ENCODE data around the gene MAK. TPM values are rescaled to one million over a fixed set of nuclear protein-coding genes. Genes with fewer than 3 reads are reported as not detected.

MAK gene
- total and polyA plus RNA-seq, 2 of the 13 experiments (the other 11 are each of a cell fraction or from before 2014, with no cell fraction given): 0.04 TPM; not detected in 1

DNA sequence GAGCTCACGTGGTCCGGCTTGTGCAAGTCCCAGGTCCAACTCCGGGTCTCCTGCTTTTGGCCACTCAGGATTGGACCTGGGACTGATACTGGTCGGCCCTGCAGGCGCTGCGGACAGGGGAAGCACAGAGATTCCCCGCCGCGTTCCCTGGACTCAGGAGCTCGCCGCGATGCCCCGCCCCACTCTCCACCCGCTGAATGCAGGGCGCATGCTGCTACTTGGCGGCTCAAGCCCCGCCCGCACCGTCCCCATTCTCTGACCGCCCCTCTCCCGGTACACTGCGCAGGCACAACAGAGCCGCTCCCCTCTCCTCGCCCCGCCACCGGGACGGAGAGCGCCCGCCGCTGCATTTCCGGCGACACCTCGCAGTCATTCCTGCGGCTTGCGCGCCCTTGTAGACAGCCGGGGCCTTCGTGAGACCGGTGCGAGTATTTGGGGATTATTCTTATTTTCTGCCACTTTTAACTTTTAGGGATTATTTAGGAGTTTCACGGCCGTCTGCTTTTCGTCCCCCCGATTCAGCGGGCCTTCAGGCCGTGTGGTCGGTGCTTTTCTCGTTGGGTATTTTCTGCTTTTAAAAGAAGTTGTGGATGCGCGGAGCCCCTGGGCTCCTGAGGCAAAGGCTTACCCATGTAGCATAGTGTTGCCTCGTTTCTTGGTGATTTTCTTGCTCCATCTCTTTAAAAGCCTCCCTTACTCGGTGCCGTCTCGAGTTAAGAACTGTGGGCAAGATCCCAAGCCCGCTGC, 115.3 kb downstream of the MAK start, which contains the start of gene TMEM14C:
Gene TMEM14C, plus strand, starts transcription at position 251 of the 747 bp plus-strand sequence. CDS start 1,544 bp downstream, outside the sequence.
- Histone ChIP-seq H3K4me1 (ENCODE audit: insufficient read depth, low read length) (peaks cover 34% of the 10 kb centered on the region), H4K20me1 (ENCODE audit: insufficient read depth, low read length) (no peaks in the 10 kb centered on the region), H3K9me3 (ENCODE audit: low read length) (peaks cover 15% of the 10 kb centered on the region), H3K9ac (ENCODE audit: insufficient read depth, low read depth, low read length) (peak within 1 kb of the TSS; percentile 94), H3K4me3 (replicated peaks in 1 of 3; ENCODE audit: insufficient read depth in 1 of 3, low read depth in 2 of 3, low read length in 3 of 3) (peak within 1 kb of the TSS; percentile 69 to 92 (median 78)), H3K36me3 (replicated peaks in 1 of 2; ENCODE audit: control insufficient read depth in 1 of 2, insufficient read depth in 2 of 2, low read length in 2 of 2) (peaks cover 7 to 17% of the 10 kb centered on the region in 2 experiments), H3K79me2 (ENCODE audit: insufficient read depth, low read length) (peaks cover 25% of the 10 kb centered on the region), H3K4me2 (ENCODE audit: low read depth, low read length) (peak within 1 kb of the TSS; percentile 84), H3K27ac (ENCODE audit: extremely low read length, insufficient read depth, low read length) (peak within 1 kb of the TSS; percentile 95), H3K27me3 (ENCODE audit: control insufficient read depth in 1 of 2, insufficient read depth in 2 of 2, low read length in 2 of 2) (no peaks in the 10 kb centered on the region), H2AFZ (ENCODE audit: low read length) (peak within 1 kb of the TSS; percentile 66)
- DNase-seq (ENCODE audit: low spot score) (peak; percentile 99), FAIRE-seq (peak; percentile 57), ATAC-seq (peak; percentile 92)
- POLR2A ChIA-PET: interaction anchor here (0.6 to 6.6 kb wide), 18 partner anchors 11 to 479 kb away, joined by 3 to 332 read pairs (median 10); partner anchors contain the start of genes C6orf52, GCNT2, PAK1IP1 and SMIM13
- intact Hi-C loops (cut with micrococcal nuclease; ENCODE audit: unreplicated experiment): loop anchor here (1.0 to 2.0 kb wide), 7 partner anchors 24 to 343 kb away; partner anchors contain the start of gene TMEM14B
- CTCF ChIA-PET (ENCODE audit: low intra/inter-chr PET ratio, low total read pairs): no interaction called here
- WGBS (ENCODE audit: low lambda C conversion rate): under 1% methylated on average over 45 of the region's 55 CpGs
- TSS peak; percentile 29 for BruUV-seq (replicated peaks)
- in situ Hi-C loops (cut with HindIII; ENCODE audit: extremely low pct_ligation_motif_present, low pct_unique_long_range_greater_than_20kb): no loop called here
- TF ChIP-seq, protein P1, sequence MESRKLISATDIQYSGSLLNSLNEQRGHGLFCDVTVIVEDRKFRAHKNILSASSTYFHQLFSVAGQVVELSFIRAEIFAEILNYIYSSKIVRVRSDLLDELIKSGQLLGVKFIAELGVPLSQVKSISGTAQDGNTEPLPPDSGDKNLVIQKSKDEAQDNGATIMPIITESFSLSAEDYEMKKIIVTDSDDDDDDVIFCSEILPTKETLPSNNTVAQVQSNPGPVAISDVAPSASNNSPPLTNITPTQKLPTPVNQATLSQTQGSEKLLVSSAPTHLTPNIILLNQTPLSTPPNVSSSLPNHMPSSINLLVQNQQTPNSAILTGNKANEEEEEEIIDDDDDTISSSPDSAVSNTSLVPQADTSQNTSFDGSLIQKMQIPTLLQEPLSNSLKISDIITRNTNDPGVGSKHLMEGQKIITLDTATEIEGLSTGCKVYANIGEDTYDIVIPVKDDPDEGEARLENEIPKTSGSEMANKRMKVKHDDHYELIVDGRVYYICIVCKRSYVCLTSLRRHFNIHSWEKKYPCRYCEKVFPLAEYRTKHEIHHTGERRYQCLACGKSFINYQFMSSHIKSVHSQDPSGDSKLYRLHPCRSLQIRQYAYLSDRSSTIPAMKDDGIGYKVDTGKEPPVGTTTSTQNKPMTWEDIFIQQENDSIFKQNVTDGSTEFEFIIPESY (CRISPR knock-in tag; IDR thresholded peaks at IDR 0.05): no peak; the same call in 1 of the 2 replicates
- TF ChIP-seq HDAC2 (CRISPR knock-in tag; IDR thresholded peaks at IDR 0.05): peak; percentile 88
- TF ChIP-seq ZNF839 (CRISPR knock-in tag; IDR thresholded peaks at IDR 0.05; ENCODE audit: borderline replicate concordance): no peak
- 0 out of 2 replicates have a peak, but pooled peaks have one; percentile 64 for TF ChIP-seq ZNF83 (CRISPR knock-in tag; IDR thresholded peaks at IDR 0.05; ENCODE audit: borderline replicate concordance)
- 0 out of 2 replicates have a peak, but pooled peaks have one; percentile 5 for TF ChIP-seq ONECUT2 (CRISPR knock-in tag; IDR thresholded peaks at IDR 0.05)
- TF ChIP-seq SPEN (CRISPR knock-in tag; IDR thresholded peaks at IDR 0.05; ENCODE audit: low read depth): peak; percentile 96
- TF ChIP-seq YEATS4 (CRISPR knock-in tag; IDR thresholded peaks at IDR 0.05; ENCODE audit: borderline replicate concordance): peak; percentile 95
- peak; percentile 39; the same call in 1 of the 2 replicates for TF ChIP-seq PAX8 (CRISPR knock-in tag; IDR thresholded peaks at IDR 0.05; ENCODE audit: borderline replicate concordance)
- peak; percentile 94 for TF ChIP-seq ZNF709 (CRISPR knock-in tag; IDR thresholded peaks at IDR 0.05)
- TF ChIP-seq, protein P2, sequence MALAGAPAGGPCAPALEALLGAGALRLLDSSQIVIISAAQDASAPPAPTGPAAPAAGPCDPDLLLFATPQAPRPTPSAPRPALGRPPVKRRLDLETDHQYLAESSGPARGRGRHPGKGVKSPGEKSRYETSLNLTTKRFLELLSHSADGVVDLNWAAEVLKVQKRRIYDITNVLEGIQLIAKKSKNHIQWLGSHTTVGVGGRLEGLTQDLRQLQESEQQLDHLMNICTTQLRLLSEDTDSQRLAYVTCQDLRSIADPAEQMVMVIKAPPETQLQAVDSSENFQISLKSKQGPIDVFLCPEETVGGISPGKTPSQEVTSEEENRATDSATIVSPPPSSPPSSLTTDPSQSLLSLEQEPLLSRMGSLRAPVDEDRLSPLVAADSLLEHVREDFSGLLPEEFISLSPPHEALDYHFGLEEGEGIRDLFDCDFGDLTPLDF (CRISPR knock-in tag; IDR thresholded peaks at IDR 0.05): peak; percentile 72
- peak; percentile 22; the same call in 1 of the 2 replicates for TF ChIP-seq AKAP8 (CRISPR knock-in tag; IDR thresholded peaks at IDR 0.05)
- peak in 1 of 2 experiments; percentile 58; a peak in 2 of 4 replicates for TF ChIP-seq EP300 (IDR thresholded peaks at IDR 0.05; ENCODE audit: low read depth in 2 of 2, low read length in 2 of 2)
- peak; percentile 14; the same call in 1 of the 2 replicates for TF ChIP-seq EP300 (CRISPR knock-in tag; IDR thresholded peaks at IDR 0.05; ENCODE audit: borderline replicate concordance)
- TF ChIP-seq, protein P3, sequence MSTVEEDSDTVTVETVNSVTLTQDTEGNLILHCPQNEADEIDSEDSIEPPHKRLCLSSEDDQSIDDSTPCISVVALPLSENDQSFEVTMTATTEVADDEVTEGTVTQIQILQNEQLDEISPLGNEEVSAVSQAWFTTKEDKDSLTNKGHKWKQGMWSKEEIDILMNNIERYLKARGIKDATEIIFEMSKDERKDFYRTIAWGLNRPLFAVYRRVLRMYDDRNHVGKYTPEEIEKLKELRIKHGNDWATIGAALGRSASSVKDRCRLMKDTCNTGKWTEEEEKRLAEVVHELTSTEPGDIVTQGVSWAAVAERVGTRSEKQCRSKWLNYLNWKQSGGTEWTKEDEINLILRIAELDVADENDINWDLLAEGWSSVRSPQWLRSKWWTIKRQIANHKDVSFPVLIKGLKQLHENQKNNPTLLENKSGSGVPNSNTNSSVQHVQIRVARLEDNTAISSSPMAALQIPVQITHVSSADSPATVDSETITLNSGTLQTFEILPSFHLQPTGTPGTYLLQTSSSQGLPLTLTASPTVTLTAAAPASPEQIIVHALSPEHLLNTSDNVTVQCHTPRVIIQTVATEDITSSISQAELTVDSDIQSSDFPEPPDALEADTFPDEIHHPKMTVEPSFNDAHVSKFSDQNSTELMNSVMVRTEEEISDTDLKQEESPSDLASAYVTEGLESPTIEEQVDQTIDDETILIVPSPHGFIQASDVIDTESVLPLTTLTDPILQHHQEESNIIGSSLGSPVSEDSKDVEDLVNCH (CRISPR knock-in tag; IDR thresholded peaks at IDR 0.05): no peak; the same call in none of the 2 replicates
- TF ChIP-seq ZFP41 (CRISPR knock-in tag; IDR thresholded peaks at IDR 0.05; ENCODE audit: borderline replicate concordance): peak; percentile 33; the same call in 1 of the 2 replicates
- TF ChIP-seq, protein P4, sequence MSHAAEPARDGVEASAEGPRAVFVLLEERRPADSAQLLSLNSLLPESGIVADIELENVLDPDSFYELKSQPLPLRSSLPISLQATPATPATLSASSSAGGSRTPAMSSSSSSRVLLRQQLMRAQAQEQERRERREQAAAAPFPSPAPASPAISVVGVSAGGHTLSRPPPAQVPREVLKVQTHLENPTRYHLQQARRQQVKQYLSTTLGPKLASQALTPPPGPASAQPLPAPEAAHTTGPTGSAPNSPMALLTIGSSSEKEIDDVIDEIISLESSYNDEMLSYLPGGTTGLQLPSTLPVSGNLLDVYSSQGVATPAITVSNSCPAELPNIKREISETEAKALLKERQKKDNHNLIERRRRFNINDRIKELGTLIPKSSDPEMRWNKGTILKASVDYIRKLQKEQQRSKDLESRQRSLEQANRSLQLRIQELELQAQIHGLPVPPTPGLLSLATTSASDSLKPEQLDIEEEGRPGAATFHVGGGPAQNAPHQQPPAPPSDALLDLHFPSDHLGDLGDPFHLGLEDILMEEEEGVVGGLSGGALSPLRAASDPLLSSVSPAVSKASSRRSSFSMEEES (CRISPR knock-in tag; IDR thresholded peaks at IDR 0.05): peak; percentile 97
